ENCODE results near the gene PITPNM1. TPM values are rescaled to one million over a fixed set of nuclear protein-coding genes. Genes with fewer than 3 reads are reported as not detected.

The PITPNM1 gene
- total and polyA plus RNA-seq, 7 donors: 3.2 to 69.1 (median 16.0) TPM

DNA sequence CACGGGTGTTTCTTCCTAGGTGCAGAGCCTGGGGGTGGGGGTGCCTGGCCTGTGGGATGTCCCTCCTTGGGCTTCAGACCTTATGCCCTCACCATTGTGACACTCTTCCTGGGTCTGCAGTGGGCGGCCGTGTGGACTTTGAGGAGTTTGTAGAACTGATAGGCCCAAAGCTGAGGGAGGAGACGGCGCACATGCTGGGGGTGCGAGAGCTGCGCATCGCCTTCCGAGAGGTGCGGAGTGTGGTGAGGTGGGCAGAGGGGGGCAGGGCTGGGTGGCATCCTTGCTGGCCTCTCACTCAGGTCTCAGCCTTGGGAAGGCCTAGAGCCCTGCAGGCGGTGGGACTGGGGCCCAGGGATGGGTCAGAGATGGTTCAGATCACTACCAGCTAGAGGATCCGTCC lies 47.7 kb downstream of the PITPNM1 start:
- Histone ChIP-seq H3K9me3 (no peaks in the 10 kb centered on the region), H3K27me3 (no peaks in the 10 kb centered on the region), H3K27ac (no peak overlapping the region), H3K36me3 (no peaks in the 10 kb centered on the region), H3K4me3 (no peak overlapping the region), H3K4me1 (no peaks in the 10 kb centered on the region)
- WGBS, 2 donors: 94 to 95% methylated on average over 12 of the region's 12 CpGs
- peak; percentile 59 for DNase-seq
- intact Hi-C loops (cut with DNase I): no loop called here
- TF ChIP-seq, protein P1, sequence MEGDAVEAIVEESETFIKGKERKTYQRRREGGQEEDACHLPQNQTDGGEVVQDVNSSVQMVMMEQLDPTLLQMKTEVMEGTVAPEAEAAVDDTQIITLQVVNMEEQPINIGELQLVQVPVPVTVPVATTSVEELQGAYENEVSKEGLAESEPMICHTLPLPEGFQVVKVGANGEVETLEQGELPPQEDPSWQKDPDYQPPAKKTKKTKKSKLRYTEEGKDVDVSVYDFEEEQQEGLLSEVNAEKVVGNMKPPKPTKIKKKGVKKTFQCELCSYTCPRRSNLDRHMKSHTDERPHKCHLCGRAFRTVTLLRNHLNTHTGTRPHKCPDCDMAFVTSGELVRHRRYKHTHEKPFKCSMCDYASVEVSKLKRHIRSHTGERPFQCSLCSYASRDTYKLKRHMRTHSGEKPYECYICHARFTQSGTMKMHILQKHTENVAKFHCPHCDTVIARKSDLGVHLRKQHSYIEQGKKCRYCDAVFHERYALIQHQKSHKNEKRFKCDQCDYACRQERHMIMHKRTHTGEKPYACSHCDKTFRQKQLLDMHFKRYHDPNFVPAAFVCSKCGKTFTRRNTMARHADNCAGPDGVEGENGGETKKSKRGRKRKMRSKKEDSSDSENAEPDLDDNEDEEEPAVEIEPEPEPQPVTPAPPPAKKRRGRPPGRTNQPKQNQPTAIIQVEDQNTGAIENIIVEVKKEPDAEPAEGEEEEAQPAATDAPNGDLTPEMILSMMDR (IDR thresholded peaks at IDR 0.05): no peak
- TF ChIP-seq POLR2A (IDR thresholded peaks at IDR 0.05) (no peak), POLR2AphosphoS5 (IDR thresholded peaks at IDR 0.05) (no peak), EP300 (IDR thresholded peaks at IDR 0.05) (no peak)

DNA sequence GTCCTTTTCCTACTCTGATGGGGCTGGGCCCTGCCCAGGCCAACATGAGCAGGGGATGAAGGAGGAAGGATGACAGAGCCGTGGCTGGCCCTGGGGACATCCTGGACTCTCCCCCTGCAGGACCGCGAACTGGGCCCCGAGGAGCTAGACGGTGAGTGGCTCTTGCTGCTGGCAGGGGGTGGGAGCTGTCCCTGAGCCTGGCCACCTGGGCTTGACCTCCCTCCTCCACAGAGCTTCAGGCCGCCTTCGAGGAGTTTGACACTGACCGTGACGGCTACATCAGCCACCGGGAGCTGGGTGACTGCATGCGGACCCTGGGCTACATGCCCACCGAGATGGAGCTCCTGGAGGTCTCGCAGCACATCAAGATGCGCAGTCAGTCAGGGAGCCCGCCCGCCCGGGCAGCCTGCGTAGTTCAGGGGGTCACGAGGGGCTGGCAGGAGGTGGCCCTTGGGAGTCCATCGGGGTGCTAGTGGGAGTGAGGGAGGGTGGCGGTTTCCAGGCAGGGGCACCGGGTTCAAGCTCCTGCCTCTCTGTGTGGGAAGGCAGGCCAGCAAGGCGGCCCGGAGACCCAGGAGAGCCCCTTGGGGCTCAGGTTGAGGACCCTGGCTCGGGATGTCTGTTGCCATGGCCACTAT lies 49.0 kb downstream of the PITPNM1 start:
- Histone ChIP-seq H3K27me3 (no peaks in the 10 kb centered on the region), H3K4me1 (no peaks in the 10 kb centered on the region), H3K4me3 (no peak overlapping the region), H3K27ac (no peak overlapping the region), H3K36me3 (no peaks in the 10 kb centered on the region), H3K9me3 (no peaks in the 10 kb centered on the region)
- intact Hi-C loops (cut with DNase I): no loop called here
- 87 to 88% methylated on average over 25 of the region's 25 CpGs for WGBS, 2 donors
- TF ChIP-seq EP300 (IDR thresholded peaks at IDR 0.05): no peak
- TF ChIP-seq, protein P1 (IDR thresholded peaks at IDR 0.05): no peak
- TF ChIP-seq POLR2A (IDR thresholded peaks at IDR 0.05): no peak
- TF ChIP-seq POLR2AphosphoS5 (IDR thresholded peaks at IDR 0.05): no peak
- peak; percentile 65 for DNase-seq

- WGBS, 2 donors: 90 to 95% methylated on average over 3 of the region's 3 CpGs
- Histone ChIP-seq H3K4me1 (no peaks in the 10 kb centered on the region), H3K4me3 (no peak within 1 kb of the TSS), H3K9me3 (no peaks in the 10 kb centered on the region), H3K36me3 (no peaks in the 10 kb centered on the region), H3K27me3 (no peaks in the 10 kb centered on the region), H3K27ac (no peak within 1 kb of the TSS)
- intact Hi-C loops (cut with DNase I): no loop called here
- TF ChIP-seq EP300 (IDR thresholded peaks at IDR 0.05) (no peak), POLR2AphosphoS5 (IDR thresholded peaks at IDR 0.05) (no peak), POLR2A (IDR thresholded peaks at IDR 0.05) (no peak)
- TF ChIP-seq, protein P1 (IDR thresholded peaks at IDR 0.05): no peak
- no peak for DNase-seq
These were observed 50.1 kb downstream of the PITPNM1 start, which contains the start of gene CABP4 for GRCh38 chr11:67455054-67455453. CABP4 (plus strand) TSS chr11:67455354; CDS start chr11:67455424, 70 bp downstream.

DNA sequence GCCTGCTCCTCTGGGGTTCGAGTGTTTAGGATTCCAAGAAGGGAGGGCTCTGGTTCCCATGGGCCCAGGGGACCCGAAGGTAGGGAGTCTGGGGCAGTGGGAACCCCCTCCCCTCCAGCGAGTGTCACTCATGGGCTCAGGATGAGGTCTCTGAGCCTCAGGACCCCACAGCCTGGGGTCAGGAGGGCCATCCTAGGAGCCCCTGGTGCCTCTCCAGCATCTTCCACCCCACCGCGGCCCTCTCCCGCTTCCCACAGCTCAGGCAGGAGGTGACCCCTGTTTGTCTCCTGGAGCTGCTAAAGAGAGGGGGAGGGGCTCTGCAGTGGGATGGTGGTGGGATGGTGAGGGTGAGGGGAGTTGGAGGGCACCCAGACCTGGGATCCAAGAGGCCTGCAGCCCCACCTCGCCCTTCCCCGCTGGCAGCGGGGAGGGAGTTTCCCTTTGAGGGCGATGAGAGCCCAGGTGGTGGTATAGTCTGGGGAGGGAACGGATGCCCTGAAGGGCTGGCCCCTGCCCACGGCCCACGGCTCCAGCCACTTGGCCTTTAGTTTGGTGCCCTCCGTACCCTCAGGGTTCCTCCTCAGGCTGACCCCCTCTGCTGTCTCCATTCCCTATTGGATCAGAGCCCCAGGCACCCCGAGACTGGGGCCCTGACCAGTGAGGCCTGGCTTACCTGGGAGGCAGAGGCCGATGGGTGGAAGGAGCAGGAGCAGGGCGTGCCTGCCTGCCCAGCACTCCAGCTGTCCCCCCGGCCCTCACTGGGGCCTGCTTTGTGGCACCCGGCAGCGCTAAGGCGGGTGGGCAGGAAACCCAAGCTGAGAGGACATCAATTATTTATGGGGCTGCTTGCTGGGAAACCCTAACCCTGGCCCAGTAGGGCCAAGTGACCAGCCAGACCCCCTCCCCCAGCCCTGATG lies 51.1 kb downstream of the PITPNM1 start:
- H3K36me3 ChIP-seq: no peaks in the 10 kb centered on the region
- no peak overlapping the region for H3K27ac ChIP-seq
- intact Hi-C loops (cut with DNase I): no loop called here
- DNase-seq: no peak
- no peak overlapping the region for H3K4me3 ChIP-seq
- WGBS, 2 donors: 90 to 92% methylated on average over 21 of the region's 21 CpGs
- H3K9me3 ChIP-seq: no peaks in the 10 kb centered on the region
- H3K4me1 ChIP-seq: no peaks in the 10 kb centered on the region
- no peaks in the 10 kb centered on the region for H3K27me3 ChIP-seq
- no peak for TF ChIP-seq POLR2A (IDR thresholded peaks at IDR 0.05)
- TF ChIP-seq EP300 (IDR thresholded peaks at IDR 0.05): no peak
- TF ChIP-seq, protein P1 (IDR thresholded peaks at IDR 0.05): no peak
- no peak for TF ChIP-seq POLR2AphosphoS5 (IDR thresholded peaks at IDR 0.05)

Data from sigmoid colon (tissue), 7 donors.